C4-2B (cell line): Measurements from ENCODE around the gene IQCE.

ENCODE experiments used
- CTCF ChIP-seq: fragments of 450-650 bp; conservative IDR thresholded peaks from 2 replicates; pipeline ENCODE4 v1.5.1; 2017; ENCODE audit warnings: mild to moderate bottlenecking
- ZFX ChIP-seq: fragments of 450-650 bp; IDR thresholded peaks from 2 replicates; pipeline ENCODE4 v1.6.1; 2017

GRCh38 chr7:2612445-2613097, 53.8 kb downstream of the IQCE start:
- TF ChIP-seq ZFX (no peak), CTCF (no peak)
